Adipocyte (in vitro differentiated cells): ENCODE data around the gene ATP8A2.

Source experiments
- DNase-seq: peaks from one replicate; pipeline ENCODE4 v3.0.0-alpha.2; 2015; ENCODE audit warnings: low read depth
- H3K27me3 ChIP-seq: replicated peaks from 2 replicates; pipeline ENCODE4 v1.7.0; 2013; ENCODE audit warnings: mild to moderate bottlenecking, low read length, moderate library complexity; ENCODE audit not compliant: control insufficient read depth, insufficient read depth
- H3K36me3 ChIP-seq: 2 replicates; pipeline ENCODE4 v1.7.0; 2013; ENCODE audit warnings: low read length, mild to moderate bottlenecking, moderate library complexity; ENCODE audit not compliant: control insufficient read depth, insufficient read depth, severe bottlenecking
- H3K4me1 ChIP-seq: 2 replicates; pipeline ENCODE4 v1.7.0; 2013; ENCODE audit warnings: mild to moderate bottlenecking, low read length, moderate library complexity; ENCODE audit not compliant: control insufficient read depth, insufficient read depth
- H3K4me3 ChIP-seq: 2 replicates; pipeline ENCODE4 v1.7.0; 2013; ENCODE audit warnings: mild to moderate bottlenecking, low read length, moderate library complexity
- H3K9ac ChIP-seq: 2 replicates; pipeline ENCODE4 v1.7.0; 2013; ENCODE audit warnings: mild to moderate bottlenecking, low read length, moderate library complexity
- H3K9me3 ChIP-seq: 2 replicates; pipeline ENCODE4 v1.7.0; 2013; ENCODE audit warnings: mild to moderate bottlenecking, low read length, moderate library complexity; ENCODE audit not compliant: control insufficient read depth

The ATP8A2 gene

DNA sequence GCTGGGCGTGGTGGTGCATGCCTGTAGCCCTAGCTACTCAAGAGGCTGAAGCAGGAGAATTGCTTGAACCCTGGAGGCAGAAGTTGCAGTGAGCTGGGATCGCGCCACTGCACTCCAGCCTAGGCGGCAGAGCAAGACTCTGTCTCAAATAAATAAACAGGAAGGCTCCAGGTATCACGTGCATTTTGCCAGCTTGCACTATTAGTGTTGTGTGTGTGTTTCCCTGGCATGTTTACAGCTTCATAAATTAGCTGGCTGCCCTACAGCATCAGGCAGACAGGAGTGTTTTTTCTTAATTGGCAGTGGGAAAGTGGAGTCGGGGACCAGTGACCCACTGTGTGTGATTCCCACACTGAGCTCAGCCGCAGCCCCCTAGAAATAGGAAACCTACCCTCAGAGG is 647.5 kb downstream of the ATP8A2 start:
- H3K4me1 ChIP-seq = peaks cover 59% of the 10 kb centered on the region
- peaks cover 7% of the 10 kb centered on the region for H3K27me3 ChIP-seq
- H3K9me3 ChIP-seq = peaks cover 2% of the 10 kb centered on the region
- DNase-seq = no peak
- H3K4me3 ChIP-seq = no peak overlapping the region
- H3K9ac ChIP-seq = no peak overlapping the region
- no peaks in the 10 kb centered on the region for H3K36me3 ChIP-seq

GRCh38 chr13:26019881-26020870 is 648.4 kb downstream of the ATP8A2 start:
- H3K9me3 ChIP-seq = no peaks in the 10 kb centered on the region
- peak; percentile 58 for DNase-seq
- no peak overlapping the region for H3K9ac ChIP-seq
- H3K4me3 ChIP-seq = no peak overlapping the region
- peaks cover 59% of the 10 kb centered on the region for H3K4me1 ChIP-seq
- peaks cover 5% of the 10 kb centered on the region for H3K27me3 ChIP-seq
- H3K36me3 ChIP-seq = no peaks in the 10 kb centered on the region

GRCh38 chr13:26020891-26021290 is 649.1 kb downstream of the ATP8A2 start:
- Histone ChIP-seq H3K4me1 (peaks cover 59% of the 10 kb centered on the region), H3K4me3 (no peak overlapping the region), H3K36me3 (no peaks in the 10 kb centered on the region), H3K9ac (no peak overlapping the region), H3K27me3 (peaks cover 7% of the 10 kb centered on the region), H3K9me3 (no peaks in the 10 kb centered on the region)
- no peak for DNase-seq

- DNase-seq = no peak
- H3K27me3 ChIP-seq = peaks cover 9% of the 10 kb centered on the region
- H3K36me3 ChIP-seq = no peaks in the 10 kb centered on the region
- H3K9me3 ChIP-seq = no peaks in the 10 kb centered on the region
- peaks cover 59% of the 10 kb centered on the region for H3K4me1 ChIP-seq
- no peak overlapping the region for H3K9ac ChIP-seq
- H3K4me3 ChIP-seq = no peak overlapping the region
Measured at GRCh38 chr13:26021516-26021915, 649.7 kb downstream of the ATP8A2 start.

- Histone ChIP-seq H3K27me3 (peaks cover 9% of the 10 kb centered on the region), H3K4me3 (no peak overlapping the region), H3K36me3 (no peaks in the 10 kb centered on the region), H3K9me3 (no peaks in the 10 kb centered on the region), H3K9ac (no peak overlapping the region), H3K4me1 (peaks cover 58% of the 10 kb centered on the region)
- no peak for DNase-seq
Measured at GRCh38 chr13:26021956-26022355, 650.2 kb downstream of the ATP8A2 start.

DNA sequence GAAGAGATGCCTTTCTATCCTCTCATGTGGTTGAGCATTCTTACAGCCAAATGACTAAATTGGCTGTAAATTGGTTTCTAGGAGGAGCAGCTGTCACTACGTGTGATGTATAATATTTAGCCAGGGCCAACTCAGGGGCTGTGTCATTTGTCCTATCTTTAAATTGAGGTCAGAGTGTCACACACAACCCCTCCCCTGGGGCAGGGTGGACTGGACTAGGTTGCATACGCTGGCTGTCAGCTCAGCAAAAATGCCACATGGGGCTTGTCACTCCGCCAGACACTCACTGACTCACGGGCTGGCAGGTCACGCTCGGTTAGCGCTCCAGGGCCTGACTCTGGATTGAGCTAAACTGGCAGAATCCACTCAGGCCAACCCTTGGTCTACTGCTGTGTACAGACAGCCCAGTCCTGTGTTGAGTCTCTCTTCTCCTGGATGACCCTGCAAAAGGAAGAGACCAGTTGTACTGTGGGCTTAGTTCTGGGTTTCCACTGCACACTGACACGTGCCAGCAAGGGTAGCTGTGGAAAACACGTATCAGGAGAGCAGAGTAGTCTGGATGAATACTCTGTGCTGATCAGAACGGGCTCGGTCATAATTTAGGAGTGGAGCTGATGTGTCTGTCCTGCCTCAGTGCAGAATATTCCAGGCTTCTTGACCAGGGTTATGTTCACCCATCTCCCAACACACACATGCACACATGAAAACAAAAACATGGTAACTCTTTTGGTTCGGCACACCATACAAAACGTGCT is 650.9 kb downstream of the ATP8A2 start:
- Histone ChIP-seq H3K4me1 (peaks cover 51% of the 10 kb centered on the region), H3K9ac (no peak overlapping the region), H3K9me3 (no peaks in the 10 kb centered on the region), H3K36me3 (no peaks in the 10 kb centered on the region), H3K27me3 (peaks cover 9% of the 10 kb centered on the region), H3K4me3 (no peak overlapping the region)
- peak; percentile 93 for DNase-seq

DNA sequence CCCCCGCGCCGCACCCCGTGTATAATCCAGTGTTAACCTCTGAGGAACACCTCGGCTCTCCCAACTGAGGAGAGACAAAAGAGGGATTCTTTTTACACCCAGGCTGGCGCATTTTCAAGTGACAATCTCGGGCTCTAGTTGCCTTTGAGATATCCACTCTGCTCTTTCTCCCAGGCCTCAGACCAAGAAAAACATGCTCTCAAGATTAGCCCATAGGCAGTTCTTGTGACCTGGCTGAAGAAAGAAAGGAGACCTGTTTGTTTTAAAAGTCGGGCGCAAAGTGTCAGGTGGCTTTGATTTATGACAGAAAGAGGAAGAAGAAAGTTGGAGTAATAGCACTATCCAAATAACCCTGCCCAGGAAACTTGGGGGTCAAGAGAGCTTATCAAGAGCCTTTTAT is 652.8 kb downstream of the ATP8A2 start:
- Histone ChIP-seq H3K4me1 (peaks cover 33% of the 10 kb centered on the region), H3K4me3 (no peak overlapping the region), H3K9me3 (no peaks in the 10 kb centered on the region), H3K27me3 (peaks cover 9% of the 10 kb centered on the region), H3K9ac (no peak overlapping the region), H3K36me3 (no peaks in the 10 kb centered on the region)
- DNase-seq = peak; percentile 21

DNA sequence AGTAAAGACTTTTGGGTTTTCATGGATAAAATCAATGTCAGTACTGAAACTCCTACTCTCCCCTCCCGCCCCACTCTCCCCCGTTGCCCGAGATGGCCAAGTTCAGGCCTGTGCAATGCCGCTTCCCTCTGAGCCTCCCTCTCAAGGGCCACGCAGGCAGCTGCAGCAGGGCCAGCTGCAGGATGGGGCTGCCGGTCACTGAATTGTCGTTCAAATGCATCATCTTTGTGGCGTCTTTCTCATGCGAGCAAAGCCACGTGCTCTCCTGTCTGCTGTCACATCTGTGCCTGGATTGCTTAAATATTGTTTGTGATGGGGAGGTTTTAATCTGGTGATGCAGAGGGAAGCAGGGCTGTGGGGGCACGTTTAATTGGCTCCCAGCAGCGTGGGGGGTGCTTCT is 653.4 kb downstream of the ATP8A2 start:
- DNase-seq = no peak
- H3K9ac ChIP-seq = no peak overlapping the region
- H3K4me1 ChIP-seq = peaks cover 27% of the 10 kb centered on the region
- H3K4me3 ChIP-seq = no peak overlapping the region
- H3K27me3 ChIP-seq = peaks cover 12% of the 10 kb centered on the region
- peaks cover 5% of the 10 kb centered on the region for H3K9me3 ChIP-seq
- no peaks in the 10 kb centered on the region for H3K36me3 ChIP-seq

GRCh38 chr13:26025771-26026170 is 654.0 kb downstream of the ATP8A2 start:
- DNase-seq = no peak
- H3K27me3 ChIP-seq = peaks cover 17% of the 10 kb centered on the region
- H3K36me3 ChIP-seq = no peaks in the 10 kb centered on the region
- peaks cover 10% of the 10 kb centered on the region for H3K9me3 ChIP-seq
- H3K4me1 ChIP-seq = peaks cover 25% of the 10 kb centered on the region
- no peak overlapping the region for H3K4me3 ChIP-seq
- no peak overlapping the region for H3K9ac ChIP-seq

GRCh38 chr13:26026211-26026610 is 654.4 kb downstream of the ATP8A2 start:
- Histone ChIP-seq H3K9ac (no peak overlapping the region), H3K36me3 (no peaks in the 10 kb centered on the region), H3K4me3 (no peak overlapping the region), H3K9me3 (peaks cover 15% of the 10 kb centered on the region), H3K4me1 (peaks cover 25% of the 10 kb centered on the region), H3K27me3 (peaks cover 20% of the 10 kb centered on the region)
- no peak for DNase-seq

- DNase-seq = no peak
- Histone ChIP-seq H3K27me3 (peaks cover 20% of the 10 kb centered on the region), H3K4me3 (no peak overlapping the region), H3K36me3 (no peaks in the 10 kb centered on the region), H3K9ac (no peak overlapping the region), H3K9me3 (peaks cover 21% of the 10 kb centered on the region), H3K4me1 (no peaks in the 10 kb centered on the region)
Measured at GRCh38 chr13:26029581-26030136, 657.9 kb downstream of the ATP8A2 start.
